DMS114 treated with DMSO at 0.1 percent for 48 hours (cell line): ENCODE data around the gene GPR61.

Experiments
- DNase-seq: peaks from one replicate; lab custom pipeline; 2025; ENCODE audit not compliant: unreplicated experiment; lab: John Stamatoyannopoulos, UW

GPR61 gene

GRCh38 chr1:109564194-109564878, 24.7 kb downstream of the GPR61 start:
- no peak for DNase-seq

- no peak for DNase-seq
Measured at GRCh38 chr1:109565241-109565640, 25.6 kb downstream of the GPR61 start.

GRCh38 chr1:109566982-109567381, 27.3 kb downstream of the GPR61 start:
- DNase-seq: no peak

- DNase-seq: no peak
Measured at GRCh38 chr1:109567877-109568672, 28.4 kb downstream of the GPR61 start.

GRCh38 chr1:109569323-109569722, 29.7 kb downstream of the GPR61 start:
- DNase-seq: no peak

GRCh38 chr1:109570414-109570813, 30.7 kb downstream of the GPR61 start:
- DNase-seq: no peak

GRCh38 chr1:109573785-109574184, 34.1 kb downstream of the GPR61 start:
- no peak for DNase-seq

GRCh38 chr1:109578947-109579443, 39.3 kb downstream of the GPR61 start:
- DNase-seq: no peak

GRCh38 chr1:109579491-109579890, 39.8 kb downstream of the GPR61 start:
- DNase-seq: no peak

- no peak for DNase-seq
Measured at GRCh38 chr1:109582021-109582420, 42.3 kb downstream of the GPR61 start.

- DNase-seq: no peak
Measured at GRCh38 chr1:109584766-109585165, 45.1 kb downstream of the GPR61 start.

- no peak for DNase-seq
Measured at GRCh38 chr1:109586055-109586454, 46.4 kb downstream of the GPR61 start.

GRCh38 chr1:109589177-109589576, 49.5 kb downstream of the GPR61 start:
- no peak for DNase-seq

- no peak for DNase-seq
Measured at GRCh38 chr1:109589679-109590078, 50.0 kb downstream of the GPR61 start.

GRCh38 chr1:109592916-109593315, 53.2 kb downstream of the GPR61 start:
- no peak for DNase-seq

- no peak for DNase-seq
Measured at GRCh38 chr1:109595531-109595930, 55.9 kb downstream of the GPR61 start.
